ENCODE data around the gene ALAD.

- TF ChIP-seq CTCF (IDR thresholded peaks at IDR 0.05) (no peak), POLR2A (IDR thresholded peaks at IDR 0.05) (no peak), POLR2AphosphoS5 (IDR thresholded peaks at IDR 0.05) (no peak)
Measured at GRCh38 chr9:113398796-113399195, 2.3 kb downstream of the ALAD start.
